Kidney epithelial cell (primary cell): ENCODE measurements around the gene NFIB. TPM values are rescaled to one million over a fixed set of nuclear protein-coding genes. Genes with fewer than 3 reads are reported as not detected.
A peak's percentile ranks its signal among the peaks of the same experiment; 100 is the strongest.

Experiments used
- DNase-seq: peaks from one replicate; pipeline ENCODE4 v3.0.0-alpha.2; 2010; ENCODE audit warnings: low read depth
- H3K27me3 ChIP-seq: 2 replicates; pipeline ENCODE4 v1.6.0; 2011; ENCODE audit warnings: low read length; ENCODE audit not compliant: control insufficient read depth, insufficient read depth
- H3K36me3 ChIP-seq: 2 replicates; pipeline ENCODE4 v1.5.1; 2011; ENCODE audit warnings: low read length; ENCODE audit not compliant: control insufficient read depth, insufficient read depth
- H3K4me3 ChIP-seq: 2 replicates; pipeline ENCODE4 v1.5.1; 2011; ENCODE audit warnings: low read depth, mild to moderate bottlenecking, control low read depth, low read length
- total RNA-seq: library from RNA; depleted of rRNA; stranded (reverse); fragments of >200 nt; gene quantifications from 2 replicates; pipeline ENCODE4 v1.2.3, GENCODE V29; 2015
- TF ChIP-seq, protein P1 (sequence below): IDR thresholded peaks from 2 replicates; pipeline ENCODE4 v1.5.1; 2011; ENCODE audit warnings: mild to moderate bottlenecking, moderate library complexity, low read length, control low read depth, inconsistent platforms; ENCODE audit not compliant: insufficient read depth, poor library complexity, severe bottlenecking

NFIB gene
- total RNA-seq, 1 donor from 2014 or later = 3.3 TPM

DNA sequence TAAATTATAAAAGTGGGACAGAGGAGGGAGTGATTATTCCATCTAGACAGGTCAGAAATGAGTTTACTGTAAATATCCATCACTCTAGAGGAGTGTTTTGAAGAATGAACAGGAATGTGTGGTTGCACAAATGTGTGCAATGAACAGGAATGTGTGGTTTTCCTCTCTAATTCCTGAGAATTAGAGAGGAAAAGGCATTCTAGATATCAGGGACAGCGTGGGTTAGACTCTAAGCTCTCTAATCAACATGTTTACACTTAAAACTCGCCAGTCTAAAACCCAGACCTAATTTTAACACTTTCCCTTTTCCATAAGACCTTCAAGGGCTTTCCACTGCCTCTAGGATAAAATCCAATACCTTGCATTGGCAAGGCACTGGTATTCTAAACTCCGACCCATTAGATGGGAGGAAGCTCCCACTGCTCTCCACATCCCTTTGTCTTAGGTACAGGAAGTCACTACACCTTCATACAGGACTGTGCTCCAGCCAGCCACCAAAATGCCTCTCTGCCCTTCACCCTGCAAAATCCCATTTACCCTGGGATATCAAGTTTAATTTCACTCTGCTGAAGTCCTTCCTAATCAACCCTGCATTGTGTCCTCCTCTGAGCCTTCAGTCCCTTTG is 67.9 kb downstream of the NFIB start:
- no peak overlapping the region for H3K4me3 ChIP-seq
- no peaks in the 10 kb centered on the region for H3K27me3 ChIP-seq
- TF ChIP-seq, protein P1, sequence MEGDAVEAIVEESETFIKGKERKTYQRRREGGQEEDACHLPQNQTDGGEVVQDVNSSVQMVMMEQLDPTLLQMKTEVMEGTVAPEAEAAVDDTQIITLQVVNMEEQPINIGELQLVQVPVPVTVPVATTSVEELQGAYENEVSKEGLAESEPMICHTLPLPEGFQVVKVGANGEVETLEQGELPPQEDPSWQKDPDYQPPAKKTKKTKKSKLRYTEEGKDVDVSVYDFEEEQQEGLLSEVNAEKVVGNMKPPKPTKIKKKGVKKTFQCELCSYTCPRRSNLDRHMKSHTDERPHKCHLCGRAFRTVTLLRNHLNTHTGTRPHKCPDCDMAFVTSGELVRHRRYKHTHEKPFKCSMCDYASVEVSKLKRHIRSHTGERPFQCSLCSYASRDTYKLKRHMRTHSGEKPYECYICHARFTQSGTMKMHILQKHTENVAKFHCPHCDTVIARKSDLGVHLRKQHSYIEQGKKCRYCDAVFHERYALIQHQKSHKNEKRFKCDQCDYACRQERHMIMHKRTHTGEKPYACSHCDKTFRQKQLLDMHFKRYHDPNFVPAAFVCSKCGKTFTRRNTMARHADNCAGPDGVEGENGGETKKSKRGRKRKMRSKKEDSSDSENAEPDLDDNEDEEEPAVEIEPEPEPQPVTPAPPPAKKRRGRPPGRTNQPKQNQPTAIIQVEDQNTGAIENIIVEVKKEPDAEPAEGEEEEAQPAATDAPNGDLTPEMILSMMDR = no peak
- no peak for DNase-seq
- H3K36me3 ChIP-seq = no peaks in the 10 kb centered on the region

DNA sequence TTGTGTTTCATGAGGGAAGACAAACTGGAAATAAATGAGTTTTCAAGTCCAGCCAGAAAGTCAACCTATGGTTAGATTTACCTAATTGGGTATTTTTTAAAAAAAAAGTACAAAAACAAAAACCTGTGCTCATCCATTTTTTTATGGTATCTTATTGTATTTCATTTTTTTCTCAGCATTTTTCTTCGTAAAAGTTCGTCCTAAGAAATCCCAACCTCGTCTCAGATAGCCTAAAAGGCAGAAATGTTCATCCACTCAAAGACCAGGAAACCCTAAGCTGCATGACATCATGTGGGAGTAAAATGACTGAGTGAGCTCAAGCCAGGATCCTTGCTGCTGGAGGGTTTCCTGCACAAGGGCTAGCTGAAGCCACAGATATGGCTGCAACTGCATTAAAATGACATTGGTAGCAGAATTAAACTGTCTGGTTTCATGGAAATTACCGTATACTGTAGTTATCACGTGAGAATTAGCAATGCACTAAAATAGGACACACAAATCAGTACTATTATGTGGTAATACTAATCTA is 70.4 kb downstream of the NFIB start:
- no peaks in the 10 kb centered on the region for H3K27me3 ChIP-seq
- TF ChIP-seq, protein P1 = no peak
- DNase-seq = no peak
- no peak overlapping the region for H3K4me3 ChIP-seq
- no peaks in the 10 kb centered on the region for H3K36me3 ChIP-seq

DNA sequence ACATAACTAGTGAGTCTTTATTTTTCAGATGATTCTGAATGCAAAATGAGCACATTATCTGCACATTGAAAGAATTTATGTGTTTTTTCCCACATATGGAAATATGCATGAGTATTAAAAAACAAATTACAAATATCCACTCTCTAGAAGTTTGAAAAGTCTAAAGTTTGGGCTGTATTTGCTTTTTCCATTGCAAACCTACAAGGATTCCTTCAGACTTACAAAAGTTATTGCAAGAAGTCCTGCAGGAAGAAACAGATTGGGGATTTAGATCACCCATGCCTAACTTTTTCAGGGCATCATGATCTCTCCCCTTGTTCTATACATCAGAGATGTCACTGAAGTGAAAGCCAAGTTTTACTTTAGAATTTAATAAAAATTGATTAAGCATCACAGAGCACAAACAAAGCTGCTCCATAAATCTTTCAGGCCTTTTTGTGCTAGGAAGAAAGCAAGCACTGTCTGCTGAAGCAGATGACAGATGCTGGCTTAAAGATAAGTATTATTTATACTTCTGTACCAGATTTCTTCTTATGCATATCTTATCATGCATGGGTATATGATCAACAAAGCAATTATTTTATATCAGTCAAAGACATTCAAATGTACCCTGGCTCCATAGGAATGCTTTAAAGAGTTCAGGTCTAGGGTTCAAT is 71.7 kb downstream of the NFIB start:
- Histone ChIP-seq H3K36me3 (no peaks in the 10 kb centered on the region), H3K4me3 (no peak overlapping the region), H3K27me3 (no peaks in the 10 kb centered on the region)
- TF ChIP-seq, protein P1 = no peak
- DNase-seq = no peak

DNA sequence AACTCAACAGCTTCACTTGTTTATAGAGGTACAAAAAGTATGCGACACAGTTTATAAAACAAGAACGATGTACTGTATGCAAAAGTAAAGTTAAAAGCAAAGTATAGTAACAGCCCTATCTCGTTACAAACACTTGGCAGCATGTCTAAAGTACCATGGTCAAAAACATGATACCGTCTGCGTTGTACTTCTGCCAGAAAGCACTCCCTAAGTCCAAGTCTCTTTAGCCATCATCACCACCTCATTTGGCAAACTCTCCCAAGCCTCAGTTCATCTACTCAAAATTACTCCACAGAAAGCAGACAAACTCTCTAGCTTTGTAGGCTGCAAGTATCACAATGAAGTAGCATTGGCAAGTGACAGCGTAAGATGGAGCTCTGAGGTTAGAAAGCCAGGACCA is 73.4 kb downstream of the NFIB start:
- TF ChIP-seq, protein P1 = no peak
- no peaks in the 10 kb centered on the region for H3K27me3 ChIP-seq
- no peak for DNase-seq
- H3K36me3 ChIP-seq = no peaks in the 10 kb centered on the region
- H3K4me3 ChIP-seq = no peak overlapping the region

DNA sequence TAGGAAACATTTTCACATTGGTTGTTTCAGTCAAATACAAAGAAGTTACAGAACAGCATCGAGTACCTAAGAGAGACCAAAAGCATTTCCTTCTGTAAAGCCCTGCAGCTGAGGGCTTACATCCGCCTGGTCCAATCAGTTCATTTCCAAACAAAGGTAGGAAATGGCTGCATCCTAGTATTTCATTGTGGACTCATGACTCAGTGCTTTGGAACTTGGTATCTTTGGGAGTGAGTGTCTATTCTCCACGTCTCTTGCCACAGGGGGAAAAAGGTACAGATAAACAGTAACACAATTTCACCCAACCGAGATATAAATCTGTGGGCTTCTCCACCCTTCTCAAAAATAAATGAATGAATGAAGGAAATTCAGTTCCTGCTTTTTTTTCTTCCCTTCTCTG is 75.4 kb downstream of the NFIB start:
- TF ChIP-seq, protein P1 = no peak
- H3K36me3 ChIP-seq = no peaks in the 10 kb centered on the region
- H3K27me3 ChIP-seq = no peaks in the 10 kb centered on the region
- DNase-seq = peak; percentile 49
- H3K4me3 ChIP-seq = no peak overlapping the region
